Lower leg skin (tissue), 3 donors: ENCODE results near the gene DUOXA1.

ENCODE experiments used
- CTCF ChIP-seq, 3 donors: fragments of 450-650 bp; IDR thresholded peaks; one replicate each; pipeline ENCODE4 v1.5.1; 2016; ENCODE audit warnings: antibody characterized with exemption in 3 of 3, mild to moderate bottlenecking in 3 of 3, moderate library complexity in 2 of 3
- POLR2A ChIP-seq, 2 donors: fragments of 450-650 bp; IDR thresholded peaks; one replicate each; pipeline ENCODE4 v1.6.1; 2016 to 2017; ENCODE audit warnings: antibody characterized with exemption in 2 of 2, mild to moderate bottlenecking in 1 of 2, moderate library complexity in 1 of 2

GRCh38 chr15:45094358-45094730 is 35.3 kb downstream of the DUOXA1 start:
- no peak for TF ChIP-seq POLR2A (IDR thresholded peaks at IDR 0.05)
- TF ChIP-seq CTCF (IDR thresholded peaks at IDR 0.05): no peak
